Stimulated activated CD4-positive, alpha-beta T cell treated with anti-CD3 and anti-CD28 coated beads, TNF-alpha, amount 100 ng/mL, for 48 hours (primary cell): ENCODE measurements around the gene THUMPD2.
A peak's percentile ranks its signal among the peaks of the same experiment; 100 is the strongest.
"Not testable (repeated sequence)": the region's sequence is repeated elsewhere in the genome, so short reads cannot be mapped to it uniquely, and the experiment has no call there.

Experiments
- DNase-seq, 3 donors: peaks; one replicate each; pipeline ENCODE4 v3.0.0-alpha.2; 2020; ENCODE audit warnings: low read depth in 3 of 3

The THUMPD2 gene

DNA sequence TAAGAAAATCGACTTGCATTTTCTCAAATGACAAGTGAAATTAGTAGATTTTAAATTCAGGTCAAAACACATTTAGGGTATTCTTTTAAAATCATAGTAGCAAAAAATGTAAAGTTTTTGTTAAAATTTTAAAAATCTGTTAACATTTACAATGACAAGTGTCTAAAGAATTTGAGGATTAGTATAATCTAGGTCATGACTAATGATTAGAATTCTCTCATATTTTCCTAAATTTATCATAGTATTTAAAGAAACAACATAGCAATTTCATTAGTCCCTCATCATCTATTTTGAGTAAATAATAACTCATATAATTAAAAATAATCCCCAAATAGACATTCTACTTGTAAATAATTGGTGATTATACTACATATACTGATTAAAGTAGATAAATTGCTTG lies 23.6 kb downstream of the THUMPD2 start:
- DNase-seq = no peak

GRCh38 chr2:39743269-39743776 lies 35.7 kb downstream of the THUMPD2 start:
- DNase-seq = no peak

GRCh38 chr2:39741871-39742270 lies 37.2 kb downstream of the THUMPD2 start:
- no peak for DNase-seq

- no peak for DNase-seq
These were observed 39.7 kb downstream of the THUMPD2 start for GRCh38 chr2:39739386-39739785.

DNA sequence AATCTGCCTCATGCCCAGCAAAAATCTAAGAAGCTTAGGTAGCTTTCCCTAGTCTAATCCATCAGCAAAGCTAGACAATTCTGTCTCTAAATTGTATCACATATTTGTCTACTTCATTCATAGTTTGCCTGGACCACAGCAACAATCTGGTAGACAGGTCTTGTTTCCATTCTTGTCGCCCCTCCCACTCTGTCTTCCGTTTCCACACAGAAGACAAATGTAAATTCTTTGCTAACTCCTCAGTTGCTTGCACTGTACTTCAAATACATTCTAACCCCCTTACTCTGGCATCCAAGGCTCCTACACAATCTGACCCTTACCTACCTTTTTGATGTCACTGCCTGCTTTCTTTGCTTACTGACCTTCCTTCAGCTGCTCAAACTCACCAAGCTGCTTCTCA lies 40.1 kb downstream of the THUMPD2 start:
- no peak for DNase-seq

DNA sequence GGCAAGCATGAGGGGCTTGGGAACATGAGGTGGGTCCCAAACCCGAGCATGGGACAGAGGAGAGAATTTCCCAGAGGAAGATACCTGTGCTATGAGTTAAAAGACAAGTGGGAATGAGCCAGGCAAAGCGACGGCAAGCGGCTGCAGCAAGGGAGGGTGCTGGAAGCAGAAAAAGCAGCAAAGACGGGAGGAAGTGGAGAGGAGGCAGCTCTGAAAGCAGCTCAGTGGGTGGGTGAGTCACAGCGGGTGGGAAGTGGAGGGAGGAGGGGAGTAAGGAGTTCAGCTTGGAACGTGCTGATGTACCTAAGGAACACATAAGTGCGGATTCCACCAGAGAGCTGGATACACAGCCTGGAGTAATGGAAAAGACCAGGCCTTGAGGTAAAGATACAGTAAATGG lies 41.4 kb downstream of the THUMPD2 start:
- DNase-seq = no peak

- DNase-seq = no peak
These were observed 42.4 kb downstream of the THUMPD2 start for GRCh38 chr2:39736640-39737039.

- DNase-seq = no peak
These were observed 43.4 kb downstream of the THUMPD2 start for GRCh38 chr2:39735648-39736047.

DNA sequence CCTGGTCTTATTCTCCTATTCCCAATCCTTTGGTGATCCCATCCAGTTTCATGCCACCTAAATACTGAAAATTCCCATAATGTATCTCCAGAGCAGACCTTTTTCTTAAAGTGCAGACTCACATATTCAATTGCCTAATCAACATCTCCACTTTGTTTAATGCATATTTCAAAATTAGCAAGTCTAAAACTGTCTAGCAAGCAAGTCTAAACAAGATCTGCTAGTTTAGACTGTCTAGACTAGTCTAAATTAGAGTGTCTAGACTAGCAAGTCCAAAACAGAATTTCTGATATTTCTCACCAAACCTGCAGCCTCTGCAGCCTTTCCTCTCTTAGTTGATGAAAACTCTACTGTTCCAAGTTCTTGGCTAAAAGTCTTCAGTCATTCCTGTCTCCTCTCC lies 44.6 kb downstream of the THUMPD2 start:
- no peak for DNase-seq

GRCh38 chr2:39733070-39733674 lies 45.9 kb downstream of the THUMPD2 start:
- DNase-seq = no peak

- no peak for DNase-seq
These were observed 46.6 kb downstream of the THUMPD2 start for GRCh38 chr2:39732482-39732881.

DNA sequence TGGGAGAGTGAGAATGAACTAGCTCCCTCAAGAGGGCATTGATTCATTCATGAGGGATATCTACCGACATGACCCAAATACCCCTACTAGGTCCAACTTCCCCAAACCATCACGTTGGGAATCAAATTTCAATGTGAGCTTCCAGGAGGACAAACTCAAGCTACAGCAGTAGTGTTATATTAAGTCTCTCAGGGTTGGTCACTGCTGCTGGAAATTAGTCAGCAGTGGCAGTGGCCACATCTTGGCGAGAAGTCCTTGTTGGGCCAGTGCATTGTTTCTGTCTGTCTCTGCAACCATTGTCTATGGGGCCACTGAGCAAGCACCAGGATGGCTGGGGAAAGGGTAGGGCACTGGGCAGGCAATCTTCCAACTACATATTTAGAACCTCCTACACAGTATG lies 47.5 kb downstream of the THUMPD2 start:
- no peak for DNase-seq

DNA sequence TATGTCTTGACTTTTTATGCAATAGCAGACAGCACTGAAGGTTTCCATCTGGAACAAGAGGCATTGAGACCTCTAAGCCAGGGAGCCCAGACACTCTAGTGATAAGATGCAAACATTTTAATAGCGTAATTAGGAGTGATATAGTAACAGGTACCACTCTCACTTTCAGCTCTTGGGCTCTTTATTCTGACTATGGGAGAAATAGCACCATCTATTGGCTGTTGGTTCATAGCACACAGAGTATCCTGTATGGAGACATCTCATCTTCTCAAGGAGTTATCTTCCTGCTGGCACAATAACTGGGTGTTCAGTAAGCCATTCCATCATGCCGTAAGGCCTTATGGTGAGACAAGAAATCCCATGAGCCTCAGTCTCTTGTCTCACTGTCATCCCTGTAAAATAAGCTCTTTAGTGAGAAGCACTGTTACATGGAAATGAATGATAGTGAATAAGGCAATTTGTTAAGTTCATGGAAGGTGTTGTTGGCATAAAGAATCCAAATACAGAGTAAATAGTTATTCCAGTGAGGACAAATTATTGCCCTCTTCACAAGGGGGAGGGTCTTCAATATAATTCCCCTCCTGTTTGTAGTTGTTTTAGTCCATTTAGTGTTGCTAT lies 48.3 kb downstream of the THUMPD2 start:
- DNase-seq = no peak

GRCh38 chr2:39730276-39730675 lies 48.8 kb downstream of the THUMPD2 start:
- DNase-seq = no peak

DNA sequence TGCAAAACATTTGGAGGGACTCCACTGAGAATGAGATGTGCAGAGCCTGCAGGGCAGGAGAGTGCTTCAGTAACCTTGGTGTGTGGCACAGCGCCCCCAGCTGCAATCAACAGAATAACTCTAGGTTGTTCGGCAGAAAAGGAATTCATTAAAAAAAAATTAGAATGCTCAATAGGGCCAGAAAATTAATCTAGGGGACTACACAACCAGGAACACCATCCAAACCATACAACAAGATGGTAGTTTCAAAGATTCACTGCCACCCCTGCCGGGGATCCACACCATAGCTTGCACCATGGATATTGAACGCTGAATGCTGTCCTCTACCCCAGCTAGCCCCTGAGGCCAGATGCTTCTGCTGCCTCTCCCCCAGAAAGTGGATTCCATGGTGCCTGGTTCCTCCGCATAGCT lies 50.1 kb downstream of the THUMPD2 start:
- DNase-seq = peak in 1 of 3 donors; percentile 8

GRCh38 chr2:39728085-39728484 lies 51.0 kb downstream of the THUMPD2 start:
- DNase-seq = not testable (repeated sequence)

DNA sequence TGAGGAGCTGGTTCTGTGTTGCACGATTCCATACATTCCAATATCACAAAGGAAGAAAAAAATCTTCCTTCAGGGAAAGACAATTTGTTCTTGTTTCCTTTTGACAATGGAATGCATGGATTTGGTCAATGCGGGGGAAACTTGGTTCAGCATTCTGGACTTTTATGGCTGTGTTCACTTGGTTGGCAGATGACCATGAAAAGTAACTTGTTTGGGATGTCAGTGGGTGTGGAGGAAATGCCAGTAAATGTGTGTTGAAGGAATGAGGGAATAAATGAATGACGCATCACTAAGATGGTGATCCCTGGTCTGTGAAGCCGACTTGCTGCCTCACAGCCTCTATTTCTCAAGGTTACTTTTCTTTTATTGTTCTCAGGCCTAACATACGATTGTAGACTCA lies 53.7 kb downstream of the THUMPD2 start:
- no peak for DNase-seq

- DNase-seq = no peak
These were observed 54.3 kb downstream of the THUMPD2 start for GRCh38 chr2:39724828-39725144.

GRCh38 chr2:39723946-39724827 lies 54.9 kb downstream of the THUMPD2 start:
- no peak for DNase-seq

DNA sequence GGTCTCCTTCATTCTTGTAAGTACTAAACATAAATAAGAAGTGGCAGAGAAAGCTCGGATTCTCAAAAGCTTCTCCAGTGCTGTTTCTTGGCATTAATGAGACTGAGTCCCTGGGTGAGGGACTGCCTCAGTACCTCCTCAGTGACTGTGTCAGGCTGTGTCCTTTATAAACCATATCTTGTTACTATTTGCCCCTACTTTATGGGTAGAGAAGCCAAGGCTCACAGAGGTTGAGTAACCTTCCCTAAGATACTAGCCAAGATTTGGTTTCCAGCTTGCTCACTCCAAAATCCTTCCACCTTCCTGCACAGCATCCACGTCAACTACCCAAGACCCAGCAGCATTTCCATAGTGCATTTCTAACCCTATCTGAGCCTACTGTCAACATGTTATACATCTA lies 55.6 kb downstream of the THUMPD2 start:
- no peak for DNase-seq

GRCh38 chr2:39720970-39721369 lies 58.1 kb downstream of the THUMPD2 start:
- no peak for DNase-seq

GRCh38 chr2:39719317-39719716 lies 59.7 kb downstream of the THUMPD2 start:
- no peak for DNase-seq

GRCh38 chr2:39718483-39718882 lies 60.6 kb downstream of the THUMPD2 start:
- no peak for DNase-seq
